GM18508 (cell line): ENCODE measurements around the gene CTXND1.

Experiments
- ATAC-seq: cut with Tn5 transposase; IDR thresholded peaks from one replicate; pipeline ENCODE4 v1.9.1; 2021; ENCODE audit warnings: moderate number of reproducible peaks; ENCODE audit not compliant: insufficient read depth, unreplicated experiment

CTXND1 gene

DNA sequence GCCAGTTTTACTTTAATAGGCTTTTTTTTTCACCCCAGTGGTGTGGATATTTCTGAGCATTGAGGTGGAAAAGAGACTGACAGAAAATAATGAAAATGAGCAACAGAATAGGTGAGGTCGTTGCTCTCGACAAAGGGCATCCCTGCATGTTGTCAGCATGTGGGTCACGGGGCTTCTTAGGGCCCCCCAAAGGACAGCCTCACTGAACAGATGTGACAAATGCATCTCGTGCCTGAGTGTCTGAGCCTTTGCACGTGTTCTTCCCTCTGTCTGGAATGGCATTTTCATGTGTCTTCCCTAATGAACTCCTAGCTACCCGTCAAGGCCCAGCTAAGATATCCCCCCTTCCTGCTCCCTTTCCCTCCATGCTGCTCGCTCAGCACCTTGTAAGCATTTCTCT lies 67.5 kb downstream of the CTXND1 start:
- no peak for ATAC-seq

GRCh38 chr15:80183886-80184285 lies 68.1 kb downstream of the CTXND1 start:
- ATAC-seq, result no peak

GRCh38 chr15:80183306-80183705 lies 68.7 kb downstream of the CTXND1 start:
- no peak for ATAC-seq

DNA sequence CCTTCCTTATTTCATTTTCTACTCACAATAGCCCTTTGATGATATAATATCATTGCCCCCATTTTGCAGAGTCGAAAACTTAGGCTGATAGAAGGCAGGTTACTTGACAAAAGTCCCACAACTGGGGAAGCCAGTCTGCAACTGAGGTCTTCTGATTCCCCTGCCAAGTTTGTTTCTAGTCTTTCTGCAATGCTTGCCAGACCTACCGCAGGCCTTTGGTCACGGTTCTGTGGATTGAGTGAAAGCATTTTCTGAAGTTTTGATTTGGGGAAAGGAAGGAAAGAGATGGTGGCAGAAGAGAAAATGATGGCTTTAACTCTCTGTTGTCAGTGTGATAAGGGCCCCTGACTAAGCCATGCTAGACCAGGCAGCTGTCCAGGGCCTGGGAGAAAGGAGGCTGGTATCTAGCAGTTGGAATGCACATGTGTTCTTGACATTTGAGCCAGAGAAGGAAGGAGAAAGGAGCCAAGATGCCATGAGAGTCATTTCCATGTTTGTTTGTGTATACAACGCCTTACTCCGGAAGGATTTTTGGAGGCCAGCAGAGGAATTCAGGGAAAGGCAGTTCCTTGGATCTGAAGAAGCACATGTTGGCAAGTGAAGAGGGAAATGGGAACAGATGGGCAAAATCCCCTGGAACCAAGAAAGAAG lies 69.3 kb downstream of the CTXND1 start:
- no peak for ATAC-seq

- no peak for ATAC-seq
Measured at GRCh38 chr15:80180986-80181385, 71.0 kb downstream of the CTXND1 start.

DNA sequence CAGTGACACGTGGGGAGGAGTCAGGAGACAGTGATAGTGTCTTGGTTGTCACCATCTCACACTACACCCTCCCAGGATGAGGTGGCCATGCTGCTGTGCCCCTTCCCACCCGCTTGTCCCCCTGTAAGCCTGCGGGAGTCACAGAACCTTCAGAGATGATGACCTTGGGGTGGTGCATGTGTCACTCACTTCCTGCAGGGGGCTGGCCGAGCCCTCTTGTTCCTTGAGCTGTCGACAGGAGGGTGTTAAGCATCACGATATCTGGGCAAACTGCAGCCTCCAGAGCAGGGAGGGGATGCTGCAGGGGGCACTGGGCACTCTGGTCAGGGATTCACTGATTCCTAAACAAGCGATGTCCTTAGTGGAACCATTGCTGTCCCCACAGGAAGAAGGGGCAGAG lies 71.5 kb downstream of the CTXND1 start:
- ATAC-seq, result no peak

GRCh38 chr15:80179935-80180334 lies 72.1 kb downstream of the CTXND1 start:
- ATAC-seq, result no peak

DNA sequence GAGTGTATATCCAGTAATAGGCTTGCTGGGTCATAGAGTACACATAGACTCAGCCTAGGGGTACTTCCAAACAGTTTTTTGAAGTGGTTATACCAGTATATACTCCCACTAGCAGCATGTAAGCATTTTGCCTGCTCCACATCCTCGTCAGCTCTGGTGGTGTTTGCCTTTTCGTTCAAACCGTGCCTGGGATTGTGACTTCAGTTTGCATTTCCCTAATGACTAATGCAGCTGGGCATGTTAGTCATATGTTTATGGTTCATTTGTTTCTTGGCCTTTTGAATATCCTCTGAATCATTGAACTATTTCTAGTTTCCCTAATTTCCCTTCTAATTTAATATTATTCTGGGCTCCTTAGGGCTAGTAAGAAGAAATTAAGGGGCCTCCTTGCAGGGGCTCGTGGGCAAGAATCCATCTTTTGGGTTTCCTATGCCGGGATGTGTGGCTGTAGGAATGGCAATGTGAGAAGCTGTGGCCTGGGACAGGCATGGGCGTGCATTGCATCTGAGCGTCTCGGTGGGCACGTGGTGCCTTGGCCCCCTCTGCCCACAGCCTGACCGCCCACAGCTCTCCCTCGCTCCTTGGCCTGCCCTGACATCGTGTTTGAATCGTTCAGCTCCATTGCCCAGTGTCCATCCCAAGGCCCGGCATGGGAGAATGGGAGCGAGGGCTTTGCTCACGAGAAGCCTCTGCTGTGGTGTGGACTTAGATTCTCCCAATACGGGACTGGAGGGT lies 72.8 kb downstream of the CTXND1 start:
- ATAC-seq, result no peak

- no peak for ATAC-seq
Measured at GRCh38 chr15:80177156-80177555, 74.9 kb downstream of the CTXND1 start.

DNA sequence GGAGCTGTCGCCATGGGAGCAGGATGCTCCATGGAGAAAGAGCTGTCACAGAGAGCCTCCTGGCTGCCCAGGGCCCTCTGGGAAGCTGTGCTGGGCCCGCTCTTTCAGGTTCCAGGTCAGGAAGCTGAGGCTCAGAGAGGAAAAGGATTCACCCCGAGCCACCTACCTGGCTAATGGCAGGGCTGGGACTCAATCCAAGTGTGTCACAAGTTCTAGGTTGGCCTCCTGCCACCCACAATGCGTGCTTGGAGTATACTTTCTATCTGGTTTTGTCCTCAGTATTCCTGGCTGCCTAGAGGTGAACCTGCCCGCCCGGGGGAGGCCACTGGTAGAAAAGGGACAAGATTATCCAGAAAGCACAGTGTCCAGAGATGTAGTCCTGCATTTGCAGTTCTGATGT lies 75.6 kb downstream of the CTXND1 start:
- ATAC-seq, result no peak

- ATAC-seq, result no peak
Measured at GRCh38 chr15:80175436-80175835, 76.6 kb downstream of the CTXND1 start.

GRCh38 chr15:80174017-80174746 lies 77.8 kb downstream of the CTXND1 start:
- no peak for ATAC-seq

- no peak for ATAC-seq
Measured at GRCh38 chr15:80173022-80173759, 78.8 kb downstream of the CTXND1 start.

DNA sequence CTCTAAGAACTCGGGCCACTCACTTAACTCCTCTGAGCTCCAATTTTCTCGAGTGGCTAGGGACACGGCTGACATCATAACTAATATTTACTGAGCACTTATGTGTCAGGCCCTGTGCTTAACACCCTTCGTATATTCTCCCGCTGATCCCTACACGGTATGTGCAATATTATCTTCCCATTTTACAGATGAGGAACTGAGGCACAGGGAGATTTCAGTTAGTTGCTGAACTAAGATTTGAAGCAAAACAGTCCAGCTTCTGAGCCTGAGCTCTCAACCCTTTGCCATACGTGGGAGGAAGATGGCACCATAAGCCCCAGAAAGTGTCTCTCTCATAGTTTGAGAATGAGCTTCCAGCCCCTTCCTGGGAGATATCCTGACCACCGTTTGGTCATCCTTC lies 79.6 kb downstream of the CTXND1 start:
- ATAC-seq, result no peak

DNA sequence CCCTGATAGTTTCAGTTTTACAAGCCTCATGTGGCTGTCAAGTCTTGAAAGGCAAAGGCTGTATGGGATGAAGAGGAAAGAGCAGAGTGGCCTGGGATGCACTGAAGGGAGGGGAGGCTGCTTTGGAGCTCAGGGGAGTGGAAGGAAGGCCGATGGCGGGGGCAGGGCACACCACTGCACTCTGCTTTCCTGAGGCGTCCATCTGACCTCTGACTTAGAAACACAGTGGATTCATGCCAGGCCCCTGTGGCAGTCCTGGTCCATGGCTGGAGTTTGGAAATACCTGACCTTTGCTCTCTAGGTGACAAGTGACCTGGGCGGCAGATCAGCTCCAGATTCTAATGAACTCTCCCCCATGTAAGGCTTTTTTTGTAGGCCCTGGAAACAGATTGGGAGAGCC lies 80.2 kb downstream of the CTXND1 start:
- no peak for ATAC-seq

GRCh38 chr15:80170596-80170995 lies 81.4 kb downstream of the CTXND1 start:
- ATAC-seq, result no peak

DNA sequence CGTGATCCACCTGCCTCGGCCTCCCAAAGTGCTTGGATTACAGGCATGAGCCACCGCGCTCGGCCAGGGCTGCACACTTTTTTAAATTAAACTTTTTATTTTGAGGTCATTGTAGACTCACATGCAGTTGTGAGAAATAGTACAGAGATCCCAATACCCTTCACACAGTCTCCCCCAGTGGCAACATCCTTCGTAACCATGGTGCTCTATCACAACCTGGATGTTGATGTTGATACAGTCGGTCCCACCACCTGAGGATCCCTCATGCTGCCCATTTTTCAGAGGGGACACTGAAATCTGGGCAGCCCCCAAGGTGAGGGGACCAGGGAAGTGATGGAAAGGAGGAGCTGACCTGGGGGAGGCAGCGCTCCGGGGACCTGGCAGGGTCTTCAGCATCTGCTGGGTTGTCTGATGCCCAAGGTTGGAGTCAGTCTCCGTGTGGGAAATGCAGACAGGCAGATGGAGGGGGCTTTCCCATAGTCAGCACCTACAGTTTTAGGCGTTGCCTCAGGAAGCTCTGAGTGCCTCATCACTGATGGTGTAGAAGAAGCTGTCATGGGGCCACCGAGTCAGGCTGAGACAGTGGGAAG lies 82.2 kb downstream of the CTXND1 start:
- no peak for ATAC-seq

- no peak for ATAC-seq
Measured at GRCh38 chr15:80168421-80168820, 83.6 kb downstream of the CTXND1 start.

DNA sequence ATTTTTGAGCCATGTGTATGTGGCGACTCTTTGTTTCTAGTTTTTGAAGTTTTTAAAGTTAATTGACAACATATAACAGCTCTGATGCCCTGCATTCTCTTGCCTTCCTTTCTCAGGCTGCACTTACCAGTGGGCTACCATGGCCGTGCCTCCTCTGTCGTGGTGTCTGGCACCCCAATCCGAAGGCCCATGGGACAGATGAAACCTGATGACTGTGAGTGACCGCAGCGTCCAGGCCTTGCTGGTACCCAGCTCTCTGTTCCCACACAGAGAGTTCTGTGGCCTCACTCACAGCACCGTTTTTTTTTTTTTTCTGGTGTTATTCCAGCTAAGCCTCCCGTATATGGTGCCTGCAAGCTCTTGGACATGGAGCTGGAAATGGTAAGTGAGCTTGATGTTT lies 84.1 kb downstream of the CTXND1 start:
- no peak for ATAC-seq

DNA sequence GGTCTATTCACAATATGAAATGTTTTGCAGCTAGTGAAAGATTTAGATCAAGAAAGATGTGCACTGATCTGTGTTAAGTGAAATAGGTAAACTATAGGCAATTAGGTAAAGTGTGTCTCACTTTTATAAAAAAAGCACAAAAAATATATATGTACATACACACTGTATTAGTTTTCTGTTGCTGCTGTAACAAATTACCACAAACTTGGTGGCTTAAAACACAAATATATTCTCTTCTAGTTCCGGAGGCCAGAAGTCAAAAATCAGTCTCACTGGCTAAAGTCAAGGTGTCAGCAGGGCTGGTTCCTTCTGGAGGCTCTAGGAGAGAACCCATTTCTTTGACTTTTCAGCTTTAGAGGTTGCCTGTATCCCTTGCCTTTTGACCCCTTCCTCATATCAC lies 88.1 kb downstream of the CTXND1 start:
- ATAC-seq, result no peak
